Kidney tubule cell (primary cell): ENCODE measurements around the gene TMEM72.
"Not testable (repeated sequence)": the region's sequence is repeated elsewhere in the genome, so short reads cannot be mapped to it uniquely, and the experiment has no call there.

Source experiments
- DNase-seq: peaks from one replicate; pipeline ENCODE4 v3.0.0-alpha.2; 2018; ENCODE audit warnings: low spot score

TMEM72 gene

GRCh38 chr10:44911081-44911540 is at the start of gene TMEM72:
TMEM72 (plus strand) TSS chr10:44911337; CDS start chr10:44911513, 176 bp downstream.
- peak; percentile 92 for DNase-seq

- DNase-seq = no peak
Observed at GRCh38 chr10:44862006-44862751, 49.0 kb upstream of the TMEM72 start.

GRCh38 chr10:44862924-44863323 is 48.2 kb upstream of the TMEM72 start:
- no peak for DNase-seq

GRCh38 chr10:44863344-44864047 is 47.6 kb upstream of the TMEM72 start:
- DNase-seq = no peak

GRCh38 chr10:44864051-44864450 is 47.1 kb upstream of the TMEM72 start:
- peak; percentile 37 for DNase-seq

- peak; percentile 88 for DNase-seq
Observed at GRCh38 chr10:44864637-44865288, 46.4 kb upstream of the TMEM72 start.

- DNase-seq = no peak
Observed at GRCh38 chr10:44865289-44865671, 45.9 kb upstream of the TMEM72 start.

- not testable (repeated sequence) for DNase-seq
Observed at GRCh38 chr10:44866367-44866766, 44.8 kb upstream of the TMEM72 start.

- no peak for DNase-seq
Observed at GRCh38 chr10:44870031-44870430, 41.1 kb upstream of the TMEM72 start.

- DNase-seq = no peak
Observed at GRCh38 chr10:44873160-44873559, 38.0 kb upstream of the TMEM72 start.

GRCh38 chr10:44874166-44874565 is 37.0 kb upstream of the TMEM72 start:
- no peak for DNase-seq

GRCh38 chr10:44878706-44879530 is 32.2 kb upstream of the TMEM72 start:
- DNase-seq = peak; percentile 87

GRCh38 chr10:44879531-44879899 is 31.6 kb upstream of the TMEM72 start:
- DNase-seq = no peak

GRCh38 chr10:44880090-44880715 is 30.9 kb upstream of the TMEM72 start:
- no peak for DNase-seq

GRCh38 chr10:44881649-44882048 is 29.5 kb upstream of the TMEM72 start:
- no peak for DNase-seq

- DNase-seq = peak; percentile 49
Observed at GRCh38 chr10:44882166-44882720, 28.9 kb upstream of the TMEM72 start.

- DNase-seq = no peak
Observed at GRCh38 chr10:44883593-44884331, 27.4 kb upstream of the TMEM72 start.

GRCh38 chr10:44885710-44886109 is 25.4 kb upstream of the TMEM72 start:
- DNase-seq = no peak

- no peak for DNase-seq
Observed at GRCh38 chr10:44886966-44887365, 24.2 kb upstream of the TMEM72 start.

- DNase-seq = no peak
Observed at GRCh38 chr10:44888886-44889285, 22.3 kb upstream of the TMEM72 start.

GRCh38 chr10:44889834-44890233 is 21.3 kb upstream of the TMEM72 start:
- DNase-seq = no peak
